Measurements from ENCODE around the gene EHBP1.
"Not testable (repeated sequence)": the region's sequence is repeated elsewhere in the genome, so short reads cannot be mapped to it uniquely, and the experiment has no call there.

EHBP1 gene

DNA sequence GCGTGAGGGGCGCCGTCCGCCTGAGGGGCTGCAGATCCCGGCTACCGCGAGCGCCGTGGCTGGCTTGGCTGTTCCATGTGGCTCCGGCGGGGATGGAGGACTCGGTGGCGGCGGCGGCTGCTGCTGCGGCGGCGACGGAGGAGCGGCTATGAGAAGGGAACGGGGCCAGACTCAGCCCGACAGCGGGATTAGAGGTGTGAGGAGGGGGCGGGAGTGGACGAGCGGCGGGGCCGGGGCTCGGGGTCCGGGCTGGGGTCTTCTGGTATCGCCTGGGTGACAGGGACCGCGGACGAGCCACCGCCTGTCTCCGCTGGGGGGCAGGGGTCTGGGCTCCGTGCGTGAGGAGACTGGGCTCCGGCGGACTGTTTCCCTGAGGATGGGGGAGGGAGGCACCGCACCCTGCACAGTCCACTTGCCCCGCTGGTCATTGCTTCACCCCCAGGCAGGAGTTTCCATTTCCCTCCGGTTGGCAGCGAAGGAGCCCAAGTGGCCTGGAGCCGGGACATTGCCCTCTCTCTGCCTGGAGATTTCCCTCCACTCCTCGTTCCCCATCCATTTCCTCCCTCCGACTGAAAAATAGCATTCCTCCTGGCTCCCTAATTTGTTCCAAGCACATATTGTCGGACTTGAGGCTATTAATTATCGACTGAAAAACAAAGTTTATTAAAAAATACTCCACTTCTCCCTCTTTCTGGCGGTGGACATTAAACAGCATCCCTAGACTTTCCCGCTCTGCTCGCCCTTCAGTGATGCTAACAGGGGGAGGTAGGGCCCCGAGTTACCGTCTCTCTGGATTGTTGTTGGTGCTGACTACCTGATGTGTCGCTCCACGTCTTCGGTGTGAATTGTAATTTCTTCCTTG lies 577 bp downstream of the EHBP1 start:
- peak; percentile 45 for DNase-seq (ENCODE audit: low read depth)

DNA sequence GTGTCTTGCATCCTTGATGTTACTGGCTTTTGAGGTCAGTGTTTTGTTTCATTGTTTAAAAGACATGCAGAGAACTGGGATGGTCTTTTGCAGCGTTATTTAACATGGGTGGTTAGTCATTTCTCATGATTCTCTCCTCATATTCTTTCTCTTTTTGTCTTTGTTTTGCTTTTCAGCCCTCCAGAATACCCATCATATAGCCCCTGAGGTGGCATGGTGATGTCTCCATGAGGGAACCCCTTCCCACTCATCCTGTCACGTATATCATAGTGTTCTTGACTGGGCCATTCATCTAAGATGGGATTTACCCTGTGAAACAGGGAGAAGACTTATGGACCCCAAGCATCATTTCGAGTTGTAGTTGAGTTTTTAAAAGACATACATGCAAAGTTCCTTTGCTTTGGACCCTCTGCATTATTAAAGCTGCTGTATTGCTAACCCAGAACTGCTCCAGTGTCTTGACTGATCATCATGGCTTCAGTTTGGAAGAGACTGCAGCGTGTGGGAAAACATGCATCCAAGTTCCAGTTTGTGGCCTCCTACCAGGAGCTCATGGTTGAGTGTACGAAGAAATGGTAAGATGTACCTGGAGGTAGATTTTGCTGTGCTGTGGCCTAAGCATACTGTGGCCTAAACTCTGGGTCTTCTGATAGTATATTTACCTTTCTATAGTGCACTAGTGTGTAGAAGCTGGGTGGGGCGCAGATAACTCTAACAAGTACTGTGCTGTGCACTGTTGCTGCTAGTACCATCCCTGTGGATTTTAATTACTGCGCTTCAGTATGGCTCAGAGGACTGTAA lies 1.4 kb downstream of the EHBP1 start:
- no peak for DNase-seq (ENCODE audit: low read depth)

DNA sequence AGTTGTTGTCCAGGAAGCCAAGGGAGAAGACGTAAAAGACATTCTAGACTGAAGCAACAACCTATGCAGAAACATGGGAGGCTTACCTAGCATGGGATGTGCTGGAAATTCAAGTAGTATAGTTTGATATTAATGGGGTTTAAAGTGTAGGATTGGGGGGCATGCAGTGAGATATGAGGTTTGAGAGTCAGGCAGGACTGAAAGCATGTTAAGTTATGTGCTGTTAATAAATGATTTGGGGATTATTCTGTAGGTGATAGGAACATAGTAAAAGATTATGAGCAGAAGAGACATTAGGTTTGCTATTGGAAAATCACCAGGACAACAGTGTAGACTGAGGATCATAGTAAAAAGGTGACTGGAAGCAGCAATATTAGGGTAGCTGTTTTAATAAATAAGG lies 3.2 kb downstream of the EHBP1 start:
- DNase-seq (ENCODE audit: low read depth) = no peak

DNA sequence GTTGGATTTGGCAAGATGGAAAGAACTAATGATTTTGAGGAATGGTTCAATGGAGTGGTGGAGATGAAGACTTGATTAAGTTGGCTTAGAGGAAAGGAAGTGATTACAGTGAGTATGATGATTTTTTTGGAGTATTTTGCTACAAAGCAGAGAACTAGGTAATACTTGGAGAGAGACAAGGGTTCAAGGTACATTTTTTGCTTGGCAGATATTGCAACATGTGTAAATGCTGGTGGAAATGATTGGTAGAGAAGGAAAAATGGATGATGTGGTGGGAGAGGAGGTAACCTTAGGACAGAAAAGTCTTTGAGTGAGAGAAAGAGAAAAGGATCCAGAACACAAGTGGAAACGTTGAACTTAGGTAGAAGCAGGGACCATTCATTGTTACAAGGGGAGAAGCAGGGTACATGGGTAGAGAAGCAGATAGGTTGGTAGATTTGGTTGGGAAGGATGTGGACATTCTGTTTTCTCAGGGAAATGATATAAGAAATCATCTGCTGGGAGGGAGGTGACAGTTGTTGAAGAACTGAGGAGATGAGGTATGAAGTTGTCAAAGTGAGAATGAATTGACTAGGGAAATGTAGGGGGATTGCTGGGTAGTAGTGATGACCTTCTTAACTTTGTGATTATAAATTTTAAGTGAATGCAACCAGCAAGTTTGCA lies 6.5 kb downstream of the EHBP1 start:
- no peak for DNase-seq (ENCODE audit: low read depth)

DNA sequence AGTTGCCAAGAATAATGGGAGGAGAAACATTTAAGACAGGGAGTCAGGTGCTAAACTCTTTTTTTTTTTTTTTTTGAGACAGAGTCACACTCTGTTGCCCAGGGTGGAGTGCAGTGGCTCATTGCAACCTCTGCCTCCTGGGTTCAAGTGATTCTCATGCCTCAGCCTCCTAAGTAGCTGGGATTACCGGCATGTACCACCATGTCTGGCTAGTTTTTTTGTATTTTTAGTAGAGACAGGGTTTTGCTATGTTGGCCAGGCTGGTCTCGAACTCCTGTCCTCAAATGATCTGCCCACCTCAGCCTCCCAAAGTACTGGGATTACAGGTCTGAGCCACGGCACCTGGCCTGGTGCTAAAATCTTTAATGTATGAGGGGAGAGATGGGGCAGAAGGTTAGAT lies 7.7 kb downstream of the EHBP1 start:
- not testable (repeated sequence) for DNase-seq (ENCODE audit: low read depth)

DNA sequence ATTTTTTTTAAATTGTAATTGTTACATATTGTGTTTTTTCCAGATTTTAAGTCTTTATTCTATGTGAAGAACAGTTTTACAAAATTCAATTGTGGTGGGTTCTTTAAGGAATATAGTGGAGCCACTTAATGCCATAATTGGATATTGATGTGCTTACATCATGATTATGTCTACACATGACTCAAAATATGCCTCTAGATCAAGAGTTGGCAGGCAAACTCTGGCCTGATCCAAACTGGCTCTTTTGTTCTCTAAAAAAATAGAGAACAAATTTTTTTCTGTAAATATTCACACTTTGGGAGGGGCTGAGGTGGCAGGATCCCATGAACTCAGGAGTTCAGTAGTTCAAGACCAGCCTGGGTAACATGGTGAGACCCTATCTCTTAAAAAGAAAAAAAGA lies 8.3 kb downstream of the EHBP1 start:
- peak; percentile 9 for DNase-seq (ENCODE audit: low read depth)

DNA sequence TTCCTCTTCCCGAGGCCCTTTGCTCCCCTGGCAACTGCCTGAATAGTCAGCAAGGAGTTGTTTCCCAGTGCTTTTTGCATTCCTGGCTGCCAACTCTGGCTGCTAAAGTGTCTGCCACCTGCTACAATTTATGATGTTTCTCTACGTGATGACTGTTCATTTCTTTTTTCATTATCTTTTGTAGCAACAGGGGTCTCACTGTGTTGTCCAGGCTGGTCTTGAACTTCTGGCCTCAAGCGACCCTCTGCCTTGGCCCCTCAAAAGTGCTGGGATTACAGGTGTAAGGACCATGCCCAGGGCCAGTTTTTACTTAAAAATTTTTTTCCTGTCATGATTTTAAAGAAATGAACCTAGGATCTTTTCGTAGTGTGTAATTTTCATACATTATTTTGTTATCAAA lies 11.3 kb downstream of the EHBP1 start:
- DNase-seq (ENCODE audit: low read depth) = no peak

DNA sequence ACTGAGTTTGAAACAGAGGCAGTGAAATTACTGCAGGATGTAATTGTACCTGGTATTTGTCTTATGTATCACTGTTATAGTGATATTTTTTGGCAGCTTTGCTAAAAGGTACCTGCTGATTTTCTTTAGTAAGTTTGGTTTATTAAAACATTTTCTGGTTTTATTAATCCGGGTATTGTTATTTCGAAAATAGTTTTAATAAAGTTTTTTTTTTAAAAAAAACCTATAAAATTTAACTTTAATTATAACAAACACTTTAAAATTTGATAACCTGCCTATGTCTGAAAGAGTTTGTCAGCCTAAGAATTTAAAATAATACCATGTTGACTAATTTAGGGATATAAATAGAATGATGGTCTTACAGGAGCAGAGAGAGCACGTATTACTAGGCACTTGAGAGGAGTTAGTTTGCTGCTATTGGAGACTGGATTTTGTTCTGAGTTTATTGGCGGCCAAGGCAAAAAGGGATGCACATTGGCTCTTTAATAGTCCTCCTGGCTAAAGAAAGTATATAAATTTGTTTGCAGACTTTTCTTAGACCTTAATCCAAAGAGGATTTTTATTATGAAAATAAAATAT lies 12.1 kb downstream of the EHBP1 start:
- no peak for DNase-seq (ENCODE audit: low read depth)

DNA sequence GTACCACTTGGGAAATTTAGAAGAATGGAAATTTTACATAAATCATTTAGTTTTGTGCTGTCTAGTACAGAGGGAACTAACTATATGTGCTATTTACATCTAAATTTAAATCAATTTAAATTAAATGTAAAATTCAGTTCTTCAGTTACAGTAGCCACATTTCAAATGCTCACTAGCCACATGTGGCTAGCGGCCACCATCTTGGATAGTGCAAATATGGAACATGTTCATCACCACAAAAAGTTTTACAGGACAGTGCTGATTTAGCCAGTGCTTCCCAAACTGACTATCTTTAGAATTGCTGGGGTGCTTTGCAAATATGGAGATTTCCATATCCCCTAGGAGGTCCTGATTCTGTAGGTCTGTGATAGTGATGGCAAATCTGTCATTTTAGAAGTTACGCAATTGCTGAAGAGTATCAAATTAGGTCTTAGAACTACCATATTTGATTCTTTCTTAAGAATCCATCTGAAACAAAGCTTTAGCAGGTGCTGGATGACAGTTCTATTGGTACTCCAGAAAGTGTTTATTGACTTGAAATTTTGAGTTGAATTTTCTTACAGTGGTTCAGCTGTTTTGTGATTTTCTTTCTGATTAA lies 12.8 kb downstream of the EHBP1 start:
- no peak for DNase-seq (ENCODE audit: low read depth)

DNA sequence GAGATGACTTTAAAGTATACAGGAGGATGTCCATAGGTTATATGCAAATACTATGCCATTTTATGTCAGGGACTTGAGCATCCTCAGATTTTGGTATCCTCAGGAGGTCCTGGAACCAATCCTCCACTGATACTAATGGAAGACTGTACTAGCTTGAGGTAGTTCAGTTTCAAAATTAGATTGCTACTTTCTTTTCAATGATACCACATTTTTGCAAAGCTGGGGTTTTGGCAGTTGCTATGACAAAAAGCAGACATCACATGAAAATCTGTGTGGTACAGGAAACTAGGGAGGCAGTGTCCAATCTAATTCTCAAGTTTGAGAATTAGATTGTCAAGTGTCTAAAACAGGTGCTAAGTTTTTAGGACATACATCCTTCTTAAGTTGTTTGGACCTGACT lies 14.2 kb downstream of the EHBP1 start:
- no peak for DNase-seq (ENCODE audit: low read depth)

DNA sequence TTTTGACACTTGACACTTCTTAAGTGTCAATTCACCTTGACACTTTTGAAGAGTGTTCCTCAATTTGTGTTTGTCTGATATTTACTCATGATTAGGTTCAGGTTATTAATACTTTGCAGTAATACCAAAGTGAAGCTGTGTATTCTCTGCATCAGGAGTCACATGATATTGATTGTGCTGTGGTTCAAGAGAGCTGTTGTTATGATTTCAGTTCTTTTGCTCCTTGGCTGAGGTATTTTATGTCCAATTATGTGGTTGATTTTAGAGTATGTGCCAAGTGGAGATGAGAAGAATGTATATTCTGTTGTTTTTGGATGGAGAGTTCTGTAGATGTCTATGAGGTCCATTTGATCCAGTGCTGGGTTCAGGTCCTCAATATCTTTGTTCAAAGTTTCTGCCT lies 17.2 kb downstream of the EHBP1 start:
- DNase-seq (ENCODE audit: low read depth) = no peak

DNA sequence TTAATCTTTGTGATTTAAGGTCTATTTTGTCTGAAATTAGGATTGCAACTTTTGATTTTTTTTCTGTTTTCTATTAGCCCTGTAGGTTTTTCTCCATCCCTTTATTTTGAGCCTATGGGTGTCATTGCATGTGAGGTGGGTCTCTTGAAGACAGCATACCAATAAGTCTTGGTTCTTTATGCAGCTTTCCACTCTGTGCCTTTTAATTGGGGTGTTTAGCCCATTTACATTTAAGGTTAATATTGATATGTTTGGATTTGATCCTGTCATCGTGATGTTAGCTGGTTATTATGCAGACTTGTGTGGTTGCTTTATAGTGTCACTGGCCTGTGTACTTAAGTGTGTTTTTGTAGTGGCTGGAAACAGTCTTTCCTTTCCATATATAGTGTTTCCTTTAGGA lies 17.7 kb downstream of the EHBP1 start:
- DNase-seq (ENCODE audit: low read depth) = no peak

DNA sequence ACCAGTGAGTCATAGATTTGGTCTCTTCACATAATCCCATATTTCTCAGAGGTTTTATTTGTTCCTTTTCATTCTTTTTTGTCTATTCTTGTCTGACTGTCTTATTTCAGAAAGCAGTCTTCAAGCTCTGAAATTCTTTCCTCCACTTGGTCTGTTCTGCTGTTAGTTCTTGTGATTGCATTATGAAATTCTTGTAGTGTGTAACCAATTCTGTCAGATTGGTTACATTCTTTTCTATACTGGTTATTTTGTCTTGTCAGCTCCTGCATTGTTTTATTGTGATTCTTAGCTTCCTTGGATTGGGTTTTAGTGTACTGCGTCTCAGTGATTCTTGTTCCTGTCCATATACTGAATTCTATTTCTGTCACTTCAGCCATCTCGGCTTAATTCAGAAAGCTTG lies 18.6 kb downstream of the EHBP1 start:
- peak; percentile 49 for DNase-seq (ENCODE audit: low read depth)

DNA sequence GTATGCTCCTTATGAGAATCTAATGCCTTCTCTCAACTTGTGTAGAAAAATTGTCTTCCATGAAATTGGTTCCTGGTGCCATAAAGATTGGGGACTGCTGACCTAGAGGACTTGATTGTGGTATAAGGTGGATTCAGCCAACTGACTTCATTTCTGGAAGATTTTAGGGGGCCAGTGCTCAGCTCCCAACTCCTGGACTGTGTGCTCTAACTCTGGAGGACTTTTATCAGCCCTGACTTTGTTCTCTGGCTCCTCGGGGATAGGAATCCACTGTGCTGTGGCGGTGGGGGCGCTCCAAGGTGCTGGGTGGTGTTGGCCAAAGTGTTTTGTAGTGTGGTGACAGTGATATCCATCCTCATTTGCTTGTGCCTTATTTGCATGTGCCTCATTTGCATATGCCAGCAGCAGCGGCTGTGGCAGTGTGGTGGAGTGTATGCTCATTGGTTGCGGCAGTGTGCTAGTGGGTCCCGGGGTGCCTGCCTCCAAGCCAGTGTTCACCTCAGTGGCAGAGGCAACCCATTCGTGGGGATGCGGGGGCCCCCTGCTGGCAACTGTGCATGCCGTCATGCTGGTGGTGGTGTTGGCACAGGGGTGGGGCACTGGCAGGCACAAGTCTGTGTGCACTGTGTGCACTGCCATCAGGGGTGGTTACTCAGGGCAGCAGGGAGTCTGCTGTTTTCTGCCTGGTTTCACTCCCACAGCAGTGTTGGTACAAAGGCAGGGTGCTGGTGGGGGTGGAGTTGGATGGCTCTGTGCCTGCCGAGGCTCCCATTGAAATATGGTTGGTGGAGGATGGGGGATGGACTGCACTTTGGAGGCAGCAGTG lies 19.6 kb downstream of the EHBP1 start:
- DNase-seq (ENCODE audit: low read depth) = no peak

DNA sequence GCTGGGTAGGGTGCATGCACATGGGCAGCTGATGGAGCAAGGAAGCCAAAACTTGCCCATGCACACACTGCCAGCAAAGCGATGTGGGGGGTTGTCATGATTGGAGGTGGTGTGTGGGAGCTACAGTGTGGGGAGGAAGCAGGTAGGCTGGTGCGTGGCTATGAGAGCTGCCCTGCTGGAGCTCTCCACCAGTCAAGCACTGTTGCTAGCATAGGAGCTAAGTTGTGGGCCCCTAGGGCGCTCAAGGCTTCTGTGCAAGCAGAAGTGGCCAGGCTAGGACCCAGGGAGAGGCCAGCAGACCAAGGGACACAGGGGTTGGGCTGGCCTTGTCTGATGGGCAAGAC lies 20.2 kb downstream of the EHBP1 start:
- no peak for DNase-seq (ENCODE audit: low read depth)

DNA sequence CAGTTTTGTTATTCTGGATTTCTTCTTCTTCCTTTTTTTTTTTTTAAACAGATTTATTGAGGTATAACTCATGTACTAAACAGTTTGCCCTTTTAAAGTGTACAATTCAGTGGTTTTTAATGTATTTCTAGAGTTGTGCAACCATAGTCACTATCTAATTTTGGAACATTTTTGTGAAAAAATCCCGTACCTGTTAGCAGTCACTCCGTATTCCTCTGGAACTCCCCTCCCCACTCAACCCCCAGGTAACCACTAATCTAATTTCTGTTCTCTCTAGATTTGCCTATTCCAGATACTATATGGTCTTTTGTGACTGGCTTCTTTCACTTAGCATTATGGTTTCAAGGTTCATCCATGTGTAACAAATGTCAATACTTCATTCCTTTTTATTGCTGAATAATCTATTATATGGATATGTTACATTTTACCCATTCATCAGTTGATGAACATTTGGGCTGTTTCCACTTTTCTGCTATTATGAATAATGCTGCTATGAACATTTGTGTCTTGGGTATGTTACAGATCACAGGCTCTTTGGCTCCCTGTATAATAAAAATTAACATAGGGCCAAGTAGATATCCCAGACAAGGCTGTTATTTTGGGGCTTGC lies 21.9 kb downstream of the EHBP1 start:
- DNase-seq (ENCODE audit: low read depth) = no peak

DNA sequence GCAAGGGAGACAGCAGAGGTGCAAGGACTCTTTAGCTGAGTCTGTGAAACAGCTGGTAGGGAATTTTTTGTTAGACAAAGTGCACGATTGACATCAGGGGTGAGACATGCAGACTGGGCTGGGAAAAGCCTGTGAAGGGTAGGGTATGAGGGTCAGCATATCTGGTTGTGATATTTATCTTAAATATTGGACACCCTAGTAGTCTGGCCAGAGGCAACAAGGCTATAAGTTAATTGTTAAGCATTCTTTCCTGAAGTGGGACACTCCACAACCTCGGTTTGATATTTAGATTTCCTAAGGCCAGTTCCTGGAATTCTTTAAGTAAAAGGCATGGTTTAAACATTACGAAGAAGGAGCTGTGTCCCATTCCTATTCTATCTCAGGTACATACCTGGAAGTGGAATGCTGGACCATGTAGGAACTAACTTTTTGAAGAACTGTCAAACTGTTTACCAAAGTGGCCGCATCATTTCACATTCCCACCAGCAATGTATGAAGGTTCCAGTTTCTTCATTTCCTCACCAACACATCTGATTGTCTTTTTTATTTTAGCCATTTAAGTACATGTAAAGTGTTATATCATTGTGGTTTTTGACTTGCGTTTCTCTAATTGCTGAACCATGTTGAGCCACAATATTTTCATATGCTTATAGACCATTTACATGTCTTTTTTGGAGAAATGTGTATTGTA lies 22.5 kb downstream of the EHBP1 start:
- DNase-seq (ENCODE audit: low read depth) = no peak

DNA sequence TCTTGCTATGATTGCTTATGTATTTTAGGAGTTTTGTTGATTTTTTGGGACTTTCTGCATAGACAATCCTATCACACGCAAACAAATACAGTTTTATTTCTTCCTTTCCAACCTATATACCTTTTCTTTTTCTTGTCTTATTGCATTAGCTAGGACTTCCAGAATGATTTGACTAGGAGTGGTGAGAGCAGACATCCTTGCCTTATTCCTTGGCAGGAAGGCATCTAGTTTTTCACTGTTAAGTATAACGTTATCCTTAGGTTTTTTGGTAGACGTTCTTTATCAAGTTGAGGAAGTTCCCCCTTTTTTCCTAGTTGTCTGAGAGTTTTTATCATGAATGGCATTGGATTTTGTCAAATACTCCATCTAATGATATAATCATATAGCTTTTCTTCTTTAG lies 25.8 kb downstream of the EHBP1 start:
- no peak for DNase-seq (ENCODE audit: low read depth)

DNA sequence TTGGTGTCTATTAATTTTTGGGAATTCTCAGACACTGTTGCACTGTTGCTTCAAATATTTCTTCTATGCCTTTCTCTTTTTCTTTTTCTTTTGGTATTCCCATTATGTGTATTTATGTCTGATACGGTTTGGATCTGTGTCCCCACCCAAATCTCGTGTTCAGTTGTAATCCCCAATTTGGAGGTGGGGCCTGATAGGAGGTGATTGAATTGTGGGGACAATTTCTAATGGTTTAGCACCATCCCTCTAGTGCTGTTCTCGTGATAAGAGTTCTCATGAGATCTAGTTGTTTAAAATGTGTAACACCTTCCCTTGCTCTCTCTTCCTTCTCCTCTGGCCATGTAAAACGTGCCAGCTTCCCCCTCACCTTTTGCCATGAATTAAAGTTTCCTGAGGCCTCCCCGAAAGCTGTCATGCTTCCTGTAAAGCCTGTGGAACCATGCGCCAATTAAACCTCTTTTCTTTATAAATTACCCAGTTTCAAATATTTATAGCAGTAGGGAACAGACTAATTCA lies 26.8 kb downstream of the EHBP1 start:
- DNase-seq (ENCODE audit: low read depth) = no peak

DNA sequence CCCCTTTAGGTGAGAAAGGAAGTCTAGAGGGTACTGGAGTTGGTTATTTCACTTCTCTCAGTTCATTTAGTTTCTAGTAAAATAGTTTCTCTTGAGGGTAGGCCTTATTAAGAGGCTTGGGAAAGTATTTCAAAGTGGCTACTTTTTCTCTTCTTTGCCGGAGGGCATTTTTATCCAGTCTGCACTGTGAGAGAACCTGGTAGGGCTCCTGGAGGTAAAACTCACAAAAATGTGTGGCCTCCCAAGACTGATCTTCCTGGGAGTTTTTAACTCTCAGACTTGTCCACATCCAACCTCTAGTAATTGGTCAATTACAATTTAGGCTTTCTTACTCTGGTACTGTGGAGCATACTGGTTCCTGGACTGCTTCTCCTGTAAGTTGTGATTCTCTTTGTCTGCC lies 28.0 kb downstream of the EHBP1 start:
- no peak for DNase-seq (ENCODE audit: low read depth)

All from amniotic epithelial cell (primary cell).